ENCODE data around the gene DERA.

DERA gene

GRCh38 chr12:15982071-15982470 lies 70.9 kb downstream of the DERA start:
- Histone ChIP-seq H3K27ac (no peak overlapping the region), H3K4me3 (no peak overlapping the region)
- no peak for DNase-seq (ENCODE audit: low spot score)
- no peak for TF ChIP-seq CTCF (IDR thresholded peaks at IDR 0.05)

- no peak for TF ChIP-seq CTCF (IDR thresholded peaks at IDR 0.05)
- no peak overlapping the region for H3K27ac ChIP-seq
- no peak overlapping the region for H3K4me3 ChIP-seq
- no peak for DNase-seq (ENCODE audit: low spot score)
Observed at GRCh38 chr12:15982471-15982870, 71.3 kb downstream of the DERA start.

GRCh38 chr12:15982921-15983320 lies 71.8 kb downstream of the DERA start:
- Histone ChIP-seq H3K27ac (no peak overlapping the region), H3K4me3 (no peak overlapping the region)
- no peak for DNase-seq (ENCODE audit: low spot score)
- TF ChIP-seq CTCF (IDR thresholded peaks at IDR 0.05): no peak

GRCh38 chr12:15984097-15984800 lies 73.1 kb downstream of the DERA start:
- DNase-seq (ENCODE audit: low spot score): no peak
- TF ChIP-seq CTCF (IDR thresholded peaks at IDR 0.05): no peak
- H3K4me3 ChIP-seq: no peak overlapping the region
- H3K27ac ChIP-seq: no peak overlapping the region

- TF ChIP-seq CTCF (IDR thresholded peaks at IDR 0.05): no peak
- Histone ChIP-seq H3K4me3 (no peak overlapping the region), H3K27ac (no peak overlapping the region)
- DNase-seq (ENCODE audit: low spot score): no peak
Observed at GRCh38 chr12:15984963-15985362, 73.8 kb downstream of the DERA start.

- H3K4me3 ChIP-seq: no peak overlapping the region
- DNase-seq (ENCODE audit: low spot score): no peak
- no peak for TF ChIP-seq CTCF (IDR thresholded peaks at IDR 0.05)
- no peak overlapping the region for H3K27ac ChIP-seq
Observed at GRCh38 chr12:15987696-15988095, 76.6 kb downstream of the DERA start.

- no peak for DNase-seq (ENCODE audit: low spot score)
- H3K27ac ChIP-seq: no peak overlapping the region
- H3K4me3 ChIP-seq: no peak overlapping the region
- TF ChIP-seq CTCF (IDR thresholded peaks at IDR 0.05): no peak
Observed at GRCh38 chr12:15988983-15989755, 78.0 kb downstream of the DERA start.
